HCT116 (cell line): ENCODE measurements around the gene WSCD2. TPM values are rescaled to one million over a fixed set of nuclear protein-coding genes. Genes with fewer than 3 reads are reported as not detected.

ENCODE experiments used
- ATAC-seq: fragments of 200-7000 bp; cut with Tn5 transposase; 2 replicates; pipeline ENCODE4 v1.9.1; 2020; ENCODE audit warnings: mild to moderate bottlenecking, moderate library complexity
- BruUV-seq: library from RNA; stranded (reverse); fragments of 400-500 nt; replicated peaks from 2 replicates; lab custom pipeline; 2021; lab: Mats Ljungman, UMichigan
- CTCF ChIA-PET: fragments of 300-600 bp; sonication (Branson Sonifier 250); formaldehyde crosslinking; loops from one replicate; lab custom pipeline; 2021; ENCODE audit warnings: antibody characterized with exemption; lab: Charles Lee
- POLR2A ChIA-PET: fragments of 300-600, 350-600 bp; sonication (Branson Sonifier 250); formaldehyde crosslinking; loops from one replicate; lab custom pipeline; 2021; ENCODE audit warnings: antibody characterized with exemption; lab: Charles Lee
- RAD21 ChIA-PET, 2 experiments: fragments of 300-600 bp; sonication (Branson Sonifier 250); formaldehyde crosslinking; loops; one replicate each; lab custom pipeline; 2023; ENCODE audit warnings: low total read pairs in 2 of 2; ENCODE audit not compliant: uncharacterized antibody in 2 of 2, unreplicated experiment in 2 of 2, low non-redundant PET in 1 of 2; lab: Charles Lee
- DNase-seq: peaks from one replicate; pipeline ENCODE4 v3.0.0-alpha.2; 2010; ENCODE audit warnings: low read depth, low spot score
- H2AFZ ChIP-seq: fragments of 200-600 bp; shearing (Covaris generic), sonication (generic); 2 replicates; pipeline ENCODE4 v1.6.1; 2017; ENCODE audit warnings: low read depth, mixed run types, mixed read lengths, antibody characterized with exemption, low read length; ENCODE audit not compliant: poor library complexity, severe bottlenecking
- H3K27ac ChIP-seq: 2 replicates; pipeline ENCODE4 v1.5.1; 2012; ENCODE audit warnings: low read depth, low read length
- H3K27me3 ChIP-seq: fragments of 200-600 bp; sonication (generic); 2 replicates; pipeline ENCODE4 v1.6.1; 2016; ENCODE audit warnings: mixed run types, low read length, mixed read lengths; ENCODE audit not compliant: insufficient read depth
- H3K36me3 ChIP-seq, 2 experiments: fragments of 200-500 bp in 1 of 2; fragments of 200-600 bp in 1 of 2; sonication (Bioruptor generic) in 1 of 2; sonication (generic) in 1 of 2; 2 replicates each; pipeline versions ENCODE4 v1.5.1 to v1.6.1; 2014 to 2016; ENCODE audit warnings: low read length in 2 of 2, inconsistent platforms in 1 of 2, mixed read lengths in 1 of 2, mixed run types in 1 of 2; ENCODE audit not compliant: insufficient read depth in 2 of 2, control insufficient read depth in 1 of 2
- H3K4me1 ChIP-seq, 2 experiments: fragments of 200-600 bp in 1 of 2; sonication (generic) in 1 of 2; 2 replicates each; pipeline versions ENCODE4 v1.5.1 to v1.6.1; 2012 to 2017; ENCODE audit warnings: low read length in 2 of 2, inconsistent platforms in 1 of 2, mild to moderate bottlenecking in 1 of 2, mixed read lengths in 1 of 2, mixed run types in 1 of 2, moderate library complexity in 1 of 2; ENCODE audit not compliant: insufficient read depth in 2 of 2, control insufficient read depth in 1 of 2
- H3K4me2 ChIP-seq: fragments of 200-600 bp; sonication (generic); 2 replicates; pipeline ENCODE4 v1.6.1; 2017; ENCODE audit warnings: mixed run types, low read length, mixed read lengths
- H3K4me3 ChIP-seq, 2 experiments: fragments of 200-600 bp in 1 of 2; sonication (generic) in 1 of 2; replicated peaks in 1 of 2; 2 replicates each; pipeline ENCODE4 v1.5.1; 2011 to 2016; ENCODE audit warnings: low read length in 2 of 2, control low read depth in 1 of 2, low read depth in 1 of 2, mild to moderate bottlenecking in 1 of 2, mixed read lengths in 1 of 2, mixed run types in 1 of 2
- H3K79me2 ChIP-seq: fragments of 200-600 bp; sonication (generic); 2 replicates; pipeline ENCODE4 v1.6.1; 2017; ENCODE audit warnings: mild to moderate bottlenecking, mixed run types, low read length, moderate library complexity, mixed read lengths; ENCODE audit not compliant: insufficient read depth
- H3K9ac ChIP-seq: fragments of 200-600 bp; sonication (generic); 2 replicates; pipeline ENCODE4 v1.6.1; 2016; ENCODE audit warnings: low read length, mixed read lengths
- H3K9me2 ChIP-seq: fragments of 200-600 bp; sonication (generic), shearing (Covaris generic); 2 replicates; pipeline ENCODE4 v1.6.1; 2017; ENCODE audit warnings: mixed run types, mild to moderate bottlenecking, moderate library complexity; ENCODE audit not compliant: insufficient read depth
- H3K9me3 ChIP-seq, 2 experiments: fragments of 200-500 bp in 1 of 2; fragments of 200-600 bp in 1 of 2; sonication (Bioruptor generic) in 1 of 2; sonication (generic) in 1 of 2; 2 replicates each; pipeline ENCODE4 v1.6.1; 2014 to 2017; ENCODE audit warnings: low read length in 2 of 2, mixed read lengths in 2 of 2, inconsistent platforms in 1 of 2, low read depth in 1 of 2, mild to moderate bottlenecking in 1 of 2, mixed run types in 1 of 2, moderate library complexity in 1 of 2; ENCODE audit not compliant: control insufficient read depth in 1 of 2, insufficient read depth in 1 of 2
- H4K20me1 ChIP-seq: fragments of 200-600 bp; sonication (generic), shearing (Covaris generic); 2 replicates; pipeline ENCODE4 v1.6.1; 2017; ENCODE audit warnings: mixed run types, mild to moderate bottlenecking, moderate library complexity; ENCODE audit not compliant: insufficient read depth
- CBX3 ChIP-seq: IDR thresholded peaks from 2 replicates; pipeline ENCODE4 v1.6.1; 2012; ENCODE audit warnings: low read depth
- JUND ChIP-seq: IDR thresholded peaks from 2 replicates; pipeline ENCODE4 v1.6.1; 2012
- POLR2A ChIP-seq: IDR thresholded peaks from 2 replicates; pipeline ENCODE4 v1.7.0; 2011; ENCODE audit warnings: borderline replicate concordance; ENCODE audit not compliant: insufficient read depth, insufficient read length; ENCODE audit errors: extremely low read depth
- POLR2AphosphoS5 ChIP-seq: IDR thresholded peaks from 2 replicates; pipeline ENCODE4 v1.6.1; 2011; ENCODE audit warnings: mild to moderate bottlenecking, low read depth, low read length, moderate library complexity
- RAD21 ChIP-seq: IDR thresholded peaks from 2 replicates; pipeline ENCODE4 v1.6.1; 2012; ENCODE audit warnings: low read depth, mild to moderate bottlenecking
- REST ChIP-seq: IDR thresholded peaks from 2 replicates; pipeline ENCODE4 v1.6.1; 2012; ENCODE audit warnings: low read depth
- SIN3A ChIP-seq: IDR thresholded peaks from 2 replicates; pipeline ENCODE4 v1.6.1; 2012; ENCODE audit warnings: low read depth
- TCF7L2 ChIP-seq: IDR thresholded peaks from 2 replicates; pipeline ENCODE4 v1.7.0; 2011; ENCODE audit warnings: borderline replicate concordance, inconsistent platforms; ENCODE audit not compliant: insufficient read depth, insufficient read length; ENCODE audit errors: extremely low read depth
- YY1 ChIP-seq: IDR thresholded peaks from 2 replicates; pipeline ENCODE4 v1.6.1; 2011; ENCODE audit warnings: low read length, low read depth, moderate library complexity, mild to moderate bottlenecking; ENCODE audit not compliant: insufficient replicate concordance; ENCODE audit errors: extremely low read depth
- ZNF274 ChIP-seq: fragments of 200-500 bp; sonication (Bioruptor generic); IDR thresholded peaks from 2 replicates; pipeline ENCODE4 v1.6.1; 2014; ENCODE audit warnings: mild to moderate bottlenecking, low read depth, low read length, inconsistent platforms
- intact Hi-C: fragments of 100-400 bp; cut with micrococcal nuclease; formaldehyde crosslinking; loops from 2 replicates; pipeline ENCODE4 v1.10.0; 2022
- total RNA-seq: library from RNA; stranded (reverse); gene quantifications from one replicate; pipeline ENCODE4 v1.2.1, GENCODE V29; 2021; ENCODE audit not compliant: unreplicated experiment
- TF ChIP-seq, protein P1 (sequence below): IDR thresholded peaks from 2 replicates; pipeline ENCODE4 v1.6.1; 2011; ENCODE audit warnings: mild to moderate bottlenecking, low read length, moderate library complexity; ENCODE audit not compliant: insufficient replicate concordance; ENCODE audit errors: extremely low read depth

Gene WSCD2
- total RNA-seq, 1 experiment from 2014 or later: 0.05 TPM

DNA sequence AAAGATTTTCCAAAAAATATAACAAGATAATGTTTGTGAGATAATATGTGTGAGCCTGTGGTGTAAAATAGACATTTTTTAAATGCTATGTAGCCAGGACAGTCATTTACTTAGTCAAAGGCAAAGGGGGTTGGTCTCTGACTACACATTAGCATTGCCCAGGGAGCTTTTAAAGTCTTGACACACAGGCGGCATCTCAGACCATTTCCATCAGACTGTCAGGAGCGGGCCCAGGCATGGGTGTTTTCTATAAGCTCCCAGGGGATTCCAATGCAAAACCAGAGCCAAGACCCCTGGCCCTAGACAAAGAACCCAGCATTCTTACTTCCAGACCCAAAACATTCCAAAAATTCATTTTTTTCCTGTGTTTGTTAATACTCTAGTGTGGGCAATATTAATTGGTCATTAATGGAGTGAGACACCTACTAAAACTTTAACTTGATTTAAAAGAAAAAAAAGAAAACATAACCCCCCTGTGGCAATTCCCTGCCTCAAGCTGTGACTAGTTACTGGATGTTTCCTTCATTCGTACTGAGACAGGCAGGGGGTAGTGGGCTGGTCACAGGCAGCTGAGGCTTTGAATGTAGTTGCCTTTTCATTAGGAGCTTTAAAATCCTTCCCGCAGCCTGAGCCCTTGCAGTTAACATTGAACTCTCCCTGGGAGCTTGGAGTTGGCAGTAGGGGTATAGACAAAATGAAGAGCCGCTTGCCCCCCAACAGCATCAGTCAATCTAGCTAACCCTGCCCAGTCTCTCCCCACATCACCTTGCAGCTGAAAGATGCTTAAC is 106.3 kb downstream of the WSCD2 start:
- H3K4me3 ChIP-seq: no peak overlapping the region
- H3K9me3 ChIP-seq: no peaks in the 10 kb centered on the region
- H3K27me3 ChIP-seq: peaks cover 42% of the 10 kb centered on the region
- peaks cover 0 to 3% of the 10 kb centered on the region in 2 experiments; a peak in 1 of 4 replicates for H3K4me1 ChIP-seq
- H3K9ac ChIP-seq: no peak overlapping the region
- no peak for ATAC-seq
- DNase-seq: no peak
- ChIA-PET CTCF (interaction anchor here (1.3 kb wide), 1 partner anchor 242 kb away, joined by 3 read pairs; no protein-coding TSS in a partner anchor), RAD21 (interaction anchor here in 1 of 2 experiments (0.8 kb wide), 1 partner anchor 12 kb away, joined by 3 read pairs; no protein-coding TSS in a partner anchor), POLR2A (no interaction called here)
- H2AFZ ChIP-seq: no peak overlapping the region
- no TSS peak for BruUV-seq
- H3K79me2 ChIP-seq: no peaks in the 10 kb centered on the region
- H4K20me1 ChIP-seq: no peaks in the 10 kb centered on the region
- intact Hi-C loops: no loop called here
- TF ChIP-seq SIN3A (no peak), CBX3 (no peak), POLR2A (no peak), JUND (no peak)
- TF ChIP-seq, protein P1, sequence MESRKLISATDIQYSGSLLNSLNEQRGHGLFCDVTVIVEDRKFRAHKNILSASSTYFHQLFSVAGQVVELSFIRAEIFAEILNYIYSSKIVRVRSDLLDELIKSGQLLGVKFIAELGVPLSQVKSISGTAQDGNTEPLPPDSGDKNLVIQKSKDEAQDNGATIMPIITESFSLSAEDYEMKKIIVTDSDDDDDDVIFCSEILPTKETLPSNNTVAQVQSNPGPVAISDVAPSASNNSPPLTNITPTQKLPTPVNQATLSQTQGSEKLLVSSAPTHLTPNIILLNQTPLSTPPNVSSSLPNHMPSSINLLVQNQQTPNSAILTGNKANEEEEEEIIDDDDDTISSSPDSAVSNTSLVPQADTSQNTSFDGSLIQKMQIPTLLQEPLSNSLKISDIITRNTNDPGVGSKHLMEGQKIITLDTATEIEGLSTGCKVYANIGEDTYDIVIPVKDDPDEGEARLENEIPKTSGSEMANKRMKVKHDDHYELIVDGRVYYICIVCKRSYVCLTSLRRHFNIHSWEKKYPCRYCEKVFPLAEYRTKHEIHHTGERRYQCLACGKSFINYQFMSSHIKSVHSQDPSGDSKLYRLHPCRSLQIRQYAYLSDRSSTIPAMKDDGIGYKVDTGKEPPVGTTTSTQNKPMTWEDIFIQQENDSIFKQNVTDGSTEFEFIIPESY: no peak
- no peak overlapping the region for H3K27ac ChIP-seq
- H3K4me2 ChIP-seq: no peak overlapping the region
- no peaks in the 10 kb centered on the region for H3K9me2 ChIP-seq
- no peaks in the 10 kb centered on the region for H3K36me3 ChIP-seq

DNA sequence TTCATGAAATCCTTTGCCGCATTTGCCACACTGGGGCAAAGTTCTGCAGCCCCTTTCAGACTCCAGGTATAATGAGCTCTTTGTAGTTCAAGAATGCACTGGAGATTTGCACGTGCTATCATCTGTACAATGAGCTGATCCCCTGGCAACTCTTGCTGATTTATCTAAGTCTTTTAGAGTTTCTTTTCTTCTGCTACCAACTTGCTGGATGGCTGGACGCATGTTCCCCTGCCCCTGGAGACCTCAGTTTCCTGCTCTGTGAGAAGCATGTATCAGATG is 106.8 kb downstream of the WSCD2 start:
- H3K4me1 ChIP-seq: peaks cover 0 to 3% of the 10 kb centered on the region in 2 experiments; a peak in 1 of 4 replicates
- peaks cover 38% of the 10 kb centered on the region for H3K27me3 ChIP-seq
- no TSS peak for BruUV-seq
- H3K4me2 ChIP-seq: no peak overlapping the region
- ATAC-seq: no peak
- no peaks in the 10 kb centered on the region for H3K9me3 ChIP-seq
- ChIA-PET RAD21 (interaction anchor here in 1 of 2 experiments (0.8 kb wide), 1 partner anchor 11 kb away, joined by 3 read pairs; no protein-coding TSS in a partner anchor), CTCF (interaction anchor here (1.3 kb wide), 1 partner anchor 243 kb away, joined by 3 read pairs; no protein-coding TSS in a partner anchor), POLR2A (no interaction called here)
- no peaks in the 10 kb centered on the region for H4K20me1 ChIP-seq
- H3K79me2 ChIP-seq: no peaks in the 10 kb centered on the region
- no peak overlapping the region for H3K9ac ChIP-seq
- TF ChIP-seq YY1: no peak
- no peak for TF ChIP-seq TCF7L2
- TF ChIP-seq CBX3: no peak
- TF ChIP-seq SIN3A: no peak
- TF ChIP-seq RAD21: no peak
- no peak for TF ChIP-seq ZNF274
- TF ChIP-seq POLR2AphosphoS5: no peak
- TF ChIP-seq REST: no peak
- no peaks in the 10 kb centered on the region for H3K9me2 ChIP-seq
- DNase-seq: no peak
- H3K36me3 ChIP-seq: no peaks in the 10 kb centered on the region
- H3K27ac ChIP-seq: no peak overlapping the region
- intact Hi-C loops: loop anchor here (2.0 kb wide), 2 partner anchors 173 to 245 kb away; no protein-coding TSS in a partner anchor
- H3K4me3 ChIP-seq: no peak overlapping the region
- no peak overlapping the region for H2AFZ ChIP-seq
